ENCODE results near the gene ART1. TPM values are rescaled to one million over a fixed set of nuclear protein-coding genes. Genes with fewer than 3 reads are reported as not detected.

ART1 gene
- total and polyA plus RNA-seq, 8 donors: not detected

Other genes starting within 250 kb of the ART1 start
- under 1 TPM in 4 of 6 donors, not detected in 2; 0.14 to 0.51 (median 0.23) TPM for gene ART5, start 3.1 kb upstream of the ART1 start, total RNA-seq
- under 1 TPM; 0.11 to 0.26 TPM for gene ART5, start 3.1 kb upstream of the ART1 start, polyA plus RNA-seq
- gene CHRNA10, start 26.3 kb downstream of the ART1 start, total RNA-seq: under 1 TPM; 0.35 to 0.70 (median 0.49) TPM
- 1 to 10 TPM; 1.8 to 3.1 TPM for gene CHRNA10, start 26.3 kb downstream of the ART1 start, polyA plus RNA-seq
- gene NUP98, start 152.4 kb downstream of the ART1 start, total RNA-seq: 10 to 100 TPM; 21.2 to 38.0 (median 27.0) TPM
- 10 to 100 TPM; 12.2 to 18.7 TPM for gene NUP98, start 152.4 kb downstream of the ART1 start, polyA plus RNA-seq
- 10 to 100 TPM; 13.5 to 21.4 (median 17.2) TPM for gene PGAP2, start 163.4 kb downstream of the ART1 start, total RNA-seq
- 10 to 100 TPM; 18.6 to 32.9 TPM for gene PGAP2, start 163.4 kb downstream of the ART1 start, polyA plus RNA-seq
- gene RHOG, start 195.8 kb downstream of the ART1 start, total RNA-seq: 10 to 100 TPM in 5 of 6 donors, 1 to 10 TPM in 1; 9.0 to 27.5 (median 14.0) TPM
- 10 to 100 TPM; 13.6 to 18.5 TPM for gene RHOG, start 195.8 kb downstream of the ART1 start, polyA plus RNA-seq
- 10 to 100 TPM; 17.0 to 28.9 (median 20.4) TPM for gene STIM1, start 210.5 kb downstream of the ART1 start, total RNA-seq
- gene STIM1, start 210.5 kb downstream of the ART1 start, polyA plus RNA-seq: 10 to 100 TPM; 10.2 to 13.3 TPM